KOPT-K1 (cell line): ENCODE results near the gene PTCD1.

Source experiments
- H3K27ac ChIP-seq: fragments of 200-600 bp; sonication (generic); 2 replicates; pipeline ENCODE4 v1.5.1; 2016; ENCODE audit warnings: antibody characterized with exemption, mild to moderate bottlenecking, low read depth, low read length; ENCODE audit not compliant: poor library complexity, severe bottlenecking
- H3K36me3 ChIP-seq: fragments of 200-600 bp; sonication (generic); 2 replicates; pipeline ENCODE4 v1.5.1; 2017; ENCODE audit warnings: antibody characterized with exemption, mild to moderate bottlenecking, low read length, moderate library complexity; ENCODE audit not compliant: insufficient read depth
- H3K9me3 ChIP-seq: fragments of 200-600 bp; sonication (generic); 2 replicates; pipeline ENCODE4 v1.5.1; 2017; ENCODE audit warnings: antibody characterized with exemption, low read length, mild to moderate bottlenecking; ENCODE audit not compliant: insufficient read depth, poor library complexity, severe bottlenecking

PTCD1 gene

DNA sequence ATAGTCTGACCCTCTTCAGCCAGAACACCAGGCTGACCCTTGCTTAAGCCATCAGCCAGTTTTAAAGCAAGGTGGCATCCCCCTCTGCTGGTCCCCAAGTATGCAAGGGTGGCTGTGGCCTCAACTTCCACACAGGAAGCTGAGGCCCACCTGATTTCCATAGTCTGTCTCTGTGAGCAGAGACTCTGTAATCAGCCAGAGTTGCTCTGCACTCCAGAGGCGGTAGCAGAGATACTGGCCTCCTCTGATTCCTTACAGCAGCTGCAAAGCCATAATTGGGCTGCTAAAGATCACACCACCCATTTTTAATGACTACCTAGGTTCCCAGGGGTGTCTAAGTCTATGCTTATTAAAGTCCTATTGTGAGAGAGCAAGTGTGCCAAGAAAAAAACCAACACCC, 32.0 kb downstream of the PTCD1 start:
- peak overlapping the region; percentile 96 for H3K27ac ChIP-seq
- peaks cover 57% of the 10 kb centered on the region for H3K36me3 ChIP-seq
- no peaks in the 10 kb centered on the region for H3K9me3 ChIP-seq

DNA sequence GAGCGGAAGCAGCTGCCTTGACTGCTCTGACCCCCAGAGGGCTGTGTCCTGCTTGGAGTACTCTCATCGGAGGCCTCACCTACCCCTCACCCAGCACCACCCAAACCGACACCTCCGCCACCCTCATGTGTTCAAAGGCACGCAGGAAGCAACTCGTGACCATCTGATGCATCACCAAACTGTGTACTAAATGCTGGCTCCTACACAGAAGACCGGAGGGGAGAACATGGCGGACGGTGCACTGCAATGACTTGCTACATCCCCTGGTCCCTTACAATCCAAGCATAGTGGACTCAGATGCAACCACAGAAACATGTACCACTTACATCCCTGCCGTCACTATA, 33.6 kb downstream of the PTCD1 start:
- H3K9me3 ChIP-seq, result no peaks in the 10 kb centered on the region
- H3K27ac ChIP-seq, result no peak overlapping the region
- H3K36me3 ChIP-seq, result peaks cover 60% of the 10 kb centered on the region

- Histone ChIP-seq H3K27ac (no peak overlapping the region), H3K36me3 (peaks cover 66% of the 10 kb centered on the region), H3K9me3 (no peaks in the 10 kb centered on the region)
Measured at GRCh38 chr7:99404235-99404976, 34.2 kb downstream of the PTCD1 start.

DNA sequence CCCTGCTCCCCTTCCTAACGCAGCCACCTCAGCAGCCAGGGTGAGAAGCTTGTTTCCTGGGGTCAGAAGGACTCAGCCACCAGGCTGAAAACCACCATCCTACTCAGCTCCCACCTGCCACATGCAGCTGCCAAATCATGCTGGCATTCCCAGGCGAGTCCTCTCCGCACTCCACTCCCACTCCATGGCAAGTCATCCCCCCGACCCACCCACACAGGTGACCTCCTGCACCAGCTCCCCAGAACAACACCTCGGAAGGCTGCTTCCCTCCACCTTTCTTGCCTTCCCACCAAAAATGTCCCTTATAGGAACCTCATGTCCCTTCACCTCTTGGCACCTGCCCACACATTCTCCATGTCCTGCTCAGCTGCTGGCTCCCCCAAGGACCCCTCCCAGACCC, 34.8 kb downstream of the PTCD1 start:
- H3K27ac ChIP-seq, result no peak overlapping the region
- no peaks in the 10 kb centered on the region for H3K9me3 ChIP-seq
- peaks cover 72% of the 10 kb centered on the region for H3K36me3 ChIP-seq

DNA sequence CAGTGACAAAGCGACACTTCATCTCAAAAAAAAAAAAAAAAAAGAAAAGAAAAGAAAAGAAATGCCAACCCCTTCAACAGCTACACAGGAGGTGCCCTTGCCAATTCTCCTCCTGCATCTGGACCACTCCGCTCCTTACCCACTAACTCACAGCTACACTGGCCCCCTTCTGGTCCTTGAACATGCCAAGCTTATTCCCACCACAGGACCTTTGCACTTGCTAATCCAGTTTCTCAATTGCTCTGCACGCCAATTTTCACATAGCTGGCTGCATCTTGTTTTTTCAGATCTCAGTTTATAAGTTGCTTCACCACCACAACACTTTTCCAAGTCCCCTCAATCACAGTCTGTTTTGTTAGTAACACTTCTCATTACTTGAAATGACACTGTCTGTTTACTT, 35.7 kb downstream of the PTCD1 start:
- no peaks in the 10 kb centered on the region for H3K9me3 ChIP-seq
- peaks cover 81% of the 10 kb centered on the region for H3K36me3 ChIP-seq
- H3K27ac ChIP-seq, result no peak overlapping the region

- Histone ChIP-seq H3K36me3 (peaks cover 100% of the 10 kb centered on the region), H3K9me3 (no peaks in the 10 kb centered on the region), H3K27ac (no peak overlapping the region)
Measured at GRCh38 chr7:99399597-99399996, 39.0 kb downstream of the PTCD1 start.

- Histone ChIP-seq H3K27ac (no peak overlapping the region), H3K36me3 (peaks cover 100% of the 10 kb centered on the region)
Measured at GRCh38 chr7:99398891-99399445, 39.6 kb downstream of the PTCD1 start.

DNA sequence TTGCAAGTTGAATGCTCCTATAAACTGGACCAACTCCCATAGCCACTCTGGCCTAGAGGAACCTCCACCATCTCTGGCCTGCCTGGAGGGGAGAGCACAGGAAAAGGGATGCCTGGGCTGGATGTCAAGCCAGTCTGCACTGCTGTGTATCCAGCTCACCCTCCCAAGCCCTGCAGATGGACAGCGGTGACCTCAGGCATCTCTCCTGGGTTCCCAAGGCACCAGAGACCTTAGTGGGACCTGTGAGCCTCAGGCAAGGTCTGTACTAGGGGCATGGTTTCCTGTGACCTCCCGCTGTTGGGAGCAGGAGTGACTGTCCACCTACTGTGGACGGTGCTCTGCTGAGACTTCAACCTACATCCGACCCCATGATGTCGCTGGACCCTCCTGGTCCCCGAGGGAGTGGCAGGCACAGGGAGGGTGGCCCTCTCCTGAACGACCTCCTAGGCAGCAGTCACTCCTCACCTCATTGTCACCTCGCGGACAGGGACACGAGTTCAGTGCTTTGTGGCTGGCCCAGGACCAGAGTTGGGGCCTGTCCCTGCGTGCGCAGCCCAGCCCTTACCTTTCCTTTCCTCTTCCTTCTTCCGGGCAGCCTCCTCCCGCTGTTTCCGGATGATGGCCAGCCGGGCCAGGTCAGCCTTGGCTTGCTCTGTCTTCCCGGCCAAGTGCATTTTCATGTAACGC, 41.2 kb downstream of the PTCD1 start:
- Histone ChIP-seq H3K9me3 (no peaks in the 10 kb centered on the region), H3K27ac (no peak overlapping the region), H3K36me3 (peaks cover 100% of the 10 kb centered on the region)

More at GRCh38 chr7:99398891-99399445, 39.6 kb downstream of the PTCD1 start:
- H3K9me3 ChIP-seq, result no peaks in the 10 kb centered on the region

- Histone ChIP-seq H3K9me3 (no peaks in the 10 kb centered on the region), H3K36me3 (peaks cover 100% of the 10 kb centered on the region), H3K27ac (no peak overlapping the region)
Measured at GRCh38 chr7:99396418-99397296, 41.9 kb downstream of the PTCD1 start.

DNA sequence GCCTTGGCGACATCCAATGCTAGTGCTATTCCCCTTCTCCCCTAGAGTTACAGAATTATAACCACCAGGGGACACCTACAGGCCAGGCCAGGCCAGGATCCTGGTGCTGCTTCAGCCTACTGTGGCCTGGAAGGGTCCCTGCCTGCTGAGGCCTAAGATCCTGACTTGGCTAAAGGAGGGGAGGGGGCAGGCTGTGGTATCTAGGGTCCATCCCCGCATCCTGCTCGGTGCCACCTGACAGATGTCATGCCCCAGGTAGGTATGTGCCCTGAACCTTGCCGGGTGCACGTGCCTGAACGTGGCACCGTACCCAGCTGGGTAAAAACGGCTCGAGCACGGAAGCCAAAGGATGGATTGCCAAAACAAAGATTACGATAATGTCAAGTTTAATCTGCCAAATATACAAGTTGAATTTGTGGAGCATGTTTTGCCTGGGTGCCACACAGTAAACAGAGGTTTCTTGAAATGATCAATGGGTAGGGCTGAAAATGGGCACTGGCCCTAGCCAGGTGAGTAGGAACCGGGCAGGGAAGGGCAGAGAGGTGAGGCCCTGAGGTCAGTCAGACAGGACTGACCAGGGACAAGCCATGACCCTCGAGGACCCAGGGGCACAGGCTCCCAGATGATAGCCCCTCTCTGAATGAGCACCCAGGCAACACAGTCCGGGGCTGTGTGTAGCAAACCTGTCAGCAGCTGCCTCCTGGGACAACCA, 42.8 kb downstream of the PTCD1 start:
- Histone ChIP-seq H3K27ac (no peak overlapping the region), H3K36me3 (peaks cover 100% of the 10 kb centered on the region)

GRCh38 chr7:99394188-99394502, 44.5 kb downstream of the PTCD1 start:
- Histone ChIP-seq H3K9me3 (no peaks in the 10 kb centered on the region), H3K27ac (no peak overlapping the region), H3K36me3 (peaks cover 100% of the 10 kb centered on the region)

More for the DNA sequence above, 42.8 kb downstream of the PTCD1 start:
- H3K9me3 ChIP-seq, result no peaks in the 10 kb centered on the region

DNA sequence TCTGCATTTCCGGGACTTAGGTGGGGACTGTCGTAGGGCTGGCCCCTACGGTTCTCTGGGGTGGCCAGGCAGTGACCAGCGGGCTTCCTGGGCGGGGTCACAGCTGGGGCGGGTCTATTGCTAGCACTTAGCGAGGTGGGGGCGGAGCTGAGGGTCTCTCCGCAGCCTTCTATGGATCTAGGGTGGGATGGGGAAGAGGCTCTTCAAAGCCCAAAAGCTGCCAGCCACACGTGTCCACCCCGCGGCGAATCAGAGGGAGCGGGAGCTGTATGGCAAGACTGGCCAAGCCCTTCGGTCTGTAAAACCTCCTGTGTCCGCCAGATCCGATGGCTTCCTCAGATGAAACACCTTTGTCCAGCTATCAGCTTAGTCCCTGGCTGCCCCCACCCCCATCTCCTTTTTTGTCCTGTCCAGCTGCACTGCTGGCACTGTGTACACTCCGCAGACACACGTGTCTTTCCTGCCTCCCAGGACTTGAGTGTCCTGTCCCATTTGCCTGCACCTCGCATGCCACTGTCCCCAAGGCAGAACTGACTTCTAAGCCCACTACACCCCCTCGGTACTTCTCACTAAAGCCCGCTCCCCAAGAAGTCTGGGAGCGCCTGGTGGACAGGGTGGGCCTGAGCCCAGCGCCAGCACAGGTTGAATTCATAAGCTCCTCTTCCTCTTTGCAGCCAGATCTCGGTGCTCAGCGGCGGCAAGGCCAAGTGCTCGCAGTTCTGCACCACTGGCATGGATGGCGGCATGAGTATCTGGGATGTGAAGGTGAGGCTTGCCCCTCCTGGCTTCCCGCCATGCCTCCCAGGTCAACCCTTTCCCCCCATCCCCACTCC, 45.0 kb downstream of the PTCD1 start:
- Histone ChIP-seq H3K9me3 (no peaks in the 10 kb centered on the region), H3K27ac (no peak overlapping the region), H3K36me3 (peaks cover 98% of the 10 kb centered on the region)

DNA sequence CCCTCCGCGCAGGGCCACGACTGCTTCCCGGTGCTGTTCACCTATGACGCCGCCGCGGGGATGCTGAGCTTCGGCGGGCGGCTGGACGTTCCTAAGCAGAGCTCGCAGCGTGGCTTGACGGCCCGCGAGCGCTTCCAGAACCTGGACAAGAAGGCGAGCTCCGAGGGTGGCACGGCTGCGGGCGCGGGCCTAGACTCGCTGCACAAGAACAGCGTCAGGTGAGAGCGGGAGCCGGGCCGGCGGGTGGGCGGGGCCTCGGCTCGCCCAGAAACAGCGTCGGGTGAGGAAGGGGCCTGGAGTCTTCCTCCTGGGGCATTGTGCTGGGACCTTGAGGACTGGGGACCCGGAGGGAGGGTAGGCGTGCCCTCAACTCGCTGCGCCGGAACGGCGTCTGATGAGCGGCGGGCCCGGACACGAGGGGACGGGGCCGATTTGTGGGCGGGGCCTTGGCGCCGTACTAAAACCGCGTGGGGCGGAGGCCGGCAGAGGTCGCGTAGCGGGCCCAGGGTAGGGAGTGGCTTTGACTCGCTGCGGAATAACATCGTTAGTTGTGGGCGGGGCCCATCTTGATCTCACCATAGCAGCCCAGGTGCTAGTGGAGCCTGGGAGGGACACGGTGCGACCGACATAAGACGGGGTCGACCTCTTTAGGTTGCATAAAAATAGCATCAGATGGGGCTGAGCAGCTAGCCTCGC, 45.8 kb downstream of the PTCD1 start:
- Histone ChIP-seq H3K27ac (no peak overlapping the region), H3K36me3 (peaks cover 98% of the 10 kb centered on the region), H3K9me3 (no peaks in the 10 kb centered on the region)
